NCI-H446 (cell line): ENCODE results near the gene CEMIP.
"Not testable (repeated sequence)": the region's sequence is repeated elsewhere in the genome, so short reads cannot be mapped to it uniquely, and the experiment has no call there.

Experiments
- DNase-seq, 2 experiments: peaks; one replicate each; lab custom pipeline; 2025; lab: John Stamatoyannopoulos, UW

CEMIP gene

DNA sequence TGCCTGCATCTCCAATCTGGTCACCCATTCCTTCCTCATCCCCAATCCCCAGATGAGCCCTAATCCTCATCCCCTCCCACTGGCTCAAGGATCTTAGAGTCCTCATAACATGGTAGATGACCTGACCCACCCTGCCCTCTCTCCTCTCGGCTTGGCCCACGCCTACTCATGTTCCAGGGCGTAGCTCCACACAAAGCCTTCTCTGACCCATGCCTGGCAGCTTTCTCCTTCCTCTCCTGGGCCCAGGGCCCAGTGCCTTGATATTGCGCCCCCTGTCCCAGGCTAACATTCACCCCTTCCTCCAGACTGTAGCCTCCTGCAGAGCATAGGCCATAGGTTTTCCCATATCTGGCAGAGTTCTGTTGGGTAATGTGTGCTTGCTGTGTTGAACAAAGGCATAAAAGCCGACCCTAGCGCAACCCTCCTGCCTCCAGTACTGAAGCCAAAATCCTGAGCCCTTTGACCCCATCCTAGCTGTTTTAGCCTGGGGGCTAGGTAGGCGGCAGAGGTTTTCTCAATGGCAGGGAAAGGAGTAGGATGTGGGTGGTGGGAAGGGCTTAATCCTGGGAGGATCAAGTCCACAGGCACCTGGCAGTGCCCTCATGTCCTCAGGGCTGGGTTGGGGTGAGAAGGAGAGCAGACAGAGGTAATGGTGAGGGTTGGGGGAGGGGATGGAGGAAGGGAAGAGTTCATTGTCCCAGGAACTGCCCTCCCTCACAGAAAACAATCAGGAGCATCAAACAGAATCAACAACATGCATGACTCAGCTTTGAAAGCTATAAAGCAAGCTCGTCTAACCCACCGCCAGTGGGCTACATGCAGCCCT is 175.0 kb downstream of the CEMIP start:
- DNase-seq, result no peak

DNA sequence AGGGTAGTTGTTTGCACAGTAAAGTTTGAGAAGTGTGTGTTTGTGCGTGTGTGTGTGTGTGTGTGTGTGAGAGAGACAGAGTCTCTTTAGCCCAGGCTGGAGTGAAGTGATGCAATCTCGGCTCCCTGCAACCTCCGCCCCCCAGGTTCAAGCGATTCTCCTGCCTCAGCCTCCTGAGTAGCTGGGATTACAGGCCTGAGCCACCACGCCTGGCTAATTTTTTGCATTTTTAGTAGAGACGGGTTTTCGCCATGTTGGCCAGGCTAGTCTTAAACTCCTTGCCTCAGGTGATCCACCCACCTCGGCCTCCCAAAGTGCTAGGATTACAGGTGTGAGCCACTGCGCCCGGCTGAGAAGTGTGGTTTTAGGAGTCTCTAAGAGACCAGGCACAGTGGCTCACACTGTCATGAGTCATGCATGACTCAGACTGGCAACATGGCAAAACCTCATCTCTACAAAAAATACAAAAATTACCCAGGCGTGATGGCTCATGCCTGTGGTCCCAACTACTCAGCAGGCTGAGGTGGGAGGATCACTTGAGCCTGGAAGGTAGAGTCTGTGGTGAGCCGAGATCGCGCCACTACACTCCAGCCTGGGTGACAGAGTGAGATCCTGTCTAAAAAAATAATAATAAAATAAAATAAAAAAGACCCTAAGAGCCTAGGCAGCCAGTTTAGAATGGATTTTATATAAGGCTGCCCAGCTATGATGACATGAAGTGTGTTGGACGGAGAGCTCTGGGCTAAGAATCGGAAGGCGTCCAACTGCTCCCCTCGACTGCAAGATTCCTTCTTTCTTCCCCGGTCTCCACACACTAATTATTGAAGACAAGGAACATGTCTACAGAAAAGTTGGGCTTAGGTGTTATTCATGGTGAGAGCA is 176.6 kb downstream of the CEMIP start:
- DNase-seq, result peak; percentile 12 to 56

DNA sequence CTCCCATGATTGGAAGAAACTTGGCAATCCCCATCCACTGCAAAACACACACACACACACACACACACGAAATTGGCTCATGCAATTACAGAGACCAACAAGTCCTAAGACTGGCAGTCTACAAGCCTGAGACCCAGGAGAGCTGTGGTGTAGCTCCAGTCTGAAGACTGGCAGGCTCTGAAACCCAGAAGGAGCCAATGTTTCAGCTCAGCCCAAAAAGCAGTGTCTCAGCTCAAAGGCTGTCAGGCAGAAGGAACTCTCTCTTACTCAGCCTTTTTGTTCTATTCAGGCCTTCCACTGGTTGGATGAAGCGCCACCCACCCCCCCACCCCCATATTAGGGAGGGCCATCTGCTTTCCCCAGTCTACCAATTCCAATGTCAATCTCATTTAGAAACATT is 178.4 kb downstream of the CEMIP start:
- DNase-seq, result peak in 1 of 2 experiments; percentile 53

DNA sequence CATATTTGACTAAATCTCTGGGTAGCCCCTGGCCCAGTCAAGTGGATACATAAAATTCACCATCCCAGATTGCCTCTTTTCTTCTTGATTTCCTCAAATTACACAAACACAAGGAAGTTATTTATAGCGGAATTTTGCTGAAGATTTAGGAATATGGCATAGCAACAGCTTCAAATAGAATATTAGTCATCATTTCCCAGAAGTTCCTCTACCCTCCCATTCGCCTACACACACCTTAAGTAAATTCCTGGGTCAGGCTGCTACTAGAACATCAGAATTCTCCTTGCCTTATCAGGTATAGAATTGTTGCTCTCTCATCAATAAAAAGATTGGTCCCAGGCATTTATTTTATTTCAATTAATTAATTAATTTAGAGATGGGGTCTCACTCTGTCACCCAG is 178.8 kb downstream of the CEMIP start:
- DNase-seq, result no peak

DNA sequence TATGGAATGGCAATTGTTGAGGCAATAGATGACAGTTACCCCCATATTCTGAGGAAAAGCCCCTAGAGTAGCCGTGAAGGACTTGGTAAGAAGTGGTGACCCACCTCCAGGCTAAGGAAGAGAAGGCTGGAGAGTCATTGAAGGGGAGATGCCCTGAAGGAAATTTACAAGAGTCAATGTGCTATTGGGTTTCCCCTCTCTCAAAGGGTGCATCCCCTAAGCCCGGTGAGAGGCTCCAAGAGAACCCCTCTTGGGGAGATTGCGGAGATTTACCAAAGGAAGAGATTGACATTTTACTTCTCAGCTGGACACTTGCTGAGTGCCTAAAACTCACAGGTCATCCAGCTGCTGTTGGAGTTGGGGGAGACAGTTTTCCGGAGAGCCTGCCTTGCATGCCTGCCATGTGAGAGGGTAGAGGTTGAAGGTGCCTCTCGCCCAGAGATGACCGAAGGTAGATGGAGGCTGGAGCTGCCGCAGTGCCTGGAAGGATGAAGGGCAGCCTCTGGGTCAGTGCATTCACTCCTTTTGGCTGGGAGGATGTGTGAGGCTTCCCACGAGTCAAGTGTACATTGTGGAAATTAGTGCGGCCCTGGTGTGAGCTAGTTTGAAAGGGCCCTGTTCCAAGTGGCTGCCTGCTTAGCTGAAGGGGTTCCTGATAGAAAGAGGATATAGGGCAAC is 179.8 kb downstream of the CEMIP start:
- DNase-seq, result no peak

DNA sequence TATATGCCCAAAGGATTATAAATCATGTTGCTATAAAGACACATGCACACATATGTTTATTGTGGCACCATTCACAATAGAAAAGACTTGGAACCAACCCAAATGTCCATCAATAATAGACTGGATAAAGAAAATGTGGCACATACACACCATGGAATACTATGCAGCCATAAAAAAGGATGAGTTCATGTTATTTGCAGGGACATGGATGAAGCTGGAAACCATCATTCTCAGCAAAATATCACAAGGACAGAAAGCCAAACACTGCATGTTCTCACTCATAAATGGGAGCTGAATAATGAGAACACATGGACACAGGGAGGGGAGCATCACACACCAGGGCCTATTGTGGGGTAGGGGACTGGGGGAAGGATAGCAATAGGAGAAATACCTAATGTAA is 186.3 kb downstream of the CEMIP start:
- DNase-seq, result not testable (repeated sequence)

DNA sequence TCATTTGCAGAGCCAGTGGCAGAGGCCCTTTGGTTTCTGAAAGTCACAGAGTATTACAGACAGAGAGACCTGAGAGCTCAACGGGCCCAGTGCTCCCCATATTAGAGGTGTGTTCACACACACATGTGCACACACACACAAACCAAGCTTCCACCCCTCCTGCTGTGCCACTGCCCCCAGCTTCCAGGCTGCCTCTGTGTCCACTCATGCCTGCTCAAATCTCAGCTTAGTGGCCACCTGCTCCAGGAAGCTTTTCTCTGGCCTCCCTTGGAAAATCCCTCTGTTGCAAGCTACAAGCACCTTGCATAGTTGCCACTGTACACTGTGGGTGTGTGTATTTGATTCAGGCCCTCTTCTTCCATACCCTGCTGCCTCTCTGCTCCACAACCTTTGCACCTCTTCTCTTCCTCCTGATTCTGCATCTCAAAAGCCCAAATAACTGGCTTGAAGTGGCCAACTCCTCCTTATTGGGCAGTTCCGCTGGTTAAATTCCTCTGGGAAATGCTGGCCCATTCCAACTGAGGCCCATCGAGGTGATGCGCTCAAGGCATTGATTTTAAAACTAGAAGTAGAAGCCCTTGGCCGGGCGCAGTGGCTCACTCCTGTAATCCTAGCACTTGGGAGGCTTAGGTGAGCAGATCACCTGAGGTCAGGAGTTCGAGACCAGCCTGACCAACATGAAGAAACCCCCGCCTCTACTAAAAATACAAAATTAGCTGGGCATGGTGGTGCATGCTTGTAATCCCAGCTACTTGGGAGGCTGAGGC is 187.4 kb downstream of the CEMIP start:
- DNase-seq, result no peak

DNA sequence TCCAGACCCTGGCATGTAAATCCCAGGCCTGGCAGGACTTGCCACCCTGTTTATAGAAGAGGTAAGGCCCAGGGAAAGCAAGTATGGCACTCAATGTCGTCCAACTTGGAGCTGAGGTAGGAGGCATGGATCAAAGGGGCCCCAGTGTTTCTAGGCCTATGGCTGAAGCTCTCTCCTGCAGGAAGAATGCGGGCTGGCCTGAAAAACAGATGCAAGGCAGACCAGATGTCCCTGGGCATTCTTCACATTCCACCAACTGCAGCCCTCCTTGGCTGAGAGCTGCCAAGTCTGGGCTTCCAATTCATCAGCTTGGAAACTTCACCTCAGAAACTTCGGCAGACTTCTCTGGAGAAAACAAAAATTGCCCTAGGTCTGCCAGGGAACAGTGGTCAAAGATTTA is 188.3 kb downstream of the CEMIP start:
- DNase-seq, result peak; percentile 4 to 66

DNA sequence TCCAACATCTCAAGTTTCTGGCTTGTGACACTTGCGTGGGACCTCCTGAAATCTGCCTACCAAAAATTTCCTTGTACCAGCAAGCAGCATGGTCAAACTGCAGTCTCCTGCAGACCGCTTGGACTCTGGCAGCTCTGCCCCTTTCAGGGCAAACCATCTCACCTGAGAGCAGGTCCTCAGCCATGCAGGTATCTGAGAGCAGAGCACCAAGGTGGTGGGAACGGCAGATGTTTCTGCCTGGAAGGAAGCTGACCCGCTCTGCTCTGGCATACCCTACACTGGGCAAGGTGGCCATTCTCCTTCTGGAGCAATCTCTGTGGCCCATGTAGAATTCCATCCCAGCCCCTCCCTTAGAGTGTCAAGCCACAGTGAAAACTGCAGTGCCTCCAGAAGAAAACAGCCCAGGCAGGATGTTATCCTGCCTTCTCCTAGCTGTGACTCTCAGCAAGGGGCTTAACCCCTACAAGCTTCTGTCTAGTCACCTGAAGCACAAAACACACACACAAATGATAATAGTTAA is 188.9 kb downstream of the CEMIP start:
- no peak for DNase-seq

DNA sequence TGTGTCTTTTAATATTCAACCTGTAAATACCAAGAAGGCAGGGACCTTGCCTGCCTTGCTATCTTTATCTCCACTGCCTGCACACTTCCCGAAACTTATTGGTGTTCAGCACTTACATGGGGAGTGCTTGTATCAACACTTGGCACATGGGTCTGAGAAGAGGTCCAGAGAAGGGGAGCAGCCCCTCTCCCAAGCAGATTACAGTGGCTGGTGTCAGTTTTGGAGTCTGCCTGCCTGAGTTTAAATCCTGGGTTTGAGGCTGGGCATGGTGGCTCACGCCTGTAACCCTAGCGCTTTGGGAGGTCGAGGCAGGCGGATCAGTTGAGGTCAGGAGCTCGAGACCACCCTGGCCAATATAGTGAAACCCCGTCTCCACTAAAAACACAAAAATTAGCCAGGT is 190.1 kb downstream of the CEMIP start:
- no peak for DNase-seq

DNA sequence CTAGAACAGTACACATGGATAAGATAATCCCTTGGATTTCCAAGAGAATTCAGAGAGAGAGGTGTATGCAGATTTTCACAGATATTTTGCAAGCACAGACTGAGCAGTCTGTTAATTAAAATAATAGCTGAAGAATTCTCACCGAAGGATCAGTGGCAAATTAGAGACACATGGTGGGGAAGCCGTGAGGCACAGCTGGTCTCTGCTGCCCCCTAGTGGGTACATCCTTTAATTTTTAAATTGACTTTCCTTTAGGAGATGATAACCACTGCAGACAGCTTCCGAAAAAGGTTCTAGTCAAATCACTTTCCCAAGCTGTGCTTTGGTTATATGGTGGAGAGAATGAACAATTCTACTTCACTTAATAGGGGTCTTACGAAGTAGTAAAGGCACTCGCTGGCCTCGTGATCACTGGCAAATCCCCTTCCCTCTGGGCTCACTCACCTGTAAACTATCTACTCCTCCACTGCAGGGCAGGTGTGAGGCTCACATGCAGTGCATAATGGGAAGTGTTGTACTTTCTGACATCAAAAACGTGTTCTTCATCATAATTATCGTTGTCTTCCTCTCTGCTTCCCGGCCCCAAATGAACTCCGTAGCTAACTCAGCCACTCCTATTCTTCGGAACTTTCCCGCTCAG is 191.0 kb downstream of the CEMIP start:
- DNase-seq, result peak; percentile 48 to 77

DNA sequence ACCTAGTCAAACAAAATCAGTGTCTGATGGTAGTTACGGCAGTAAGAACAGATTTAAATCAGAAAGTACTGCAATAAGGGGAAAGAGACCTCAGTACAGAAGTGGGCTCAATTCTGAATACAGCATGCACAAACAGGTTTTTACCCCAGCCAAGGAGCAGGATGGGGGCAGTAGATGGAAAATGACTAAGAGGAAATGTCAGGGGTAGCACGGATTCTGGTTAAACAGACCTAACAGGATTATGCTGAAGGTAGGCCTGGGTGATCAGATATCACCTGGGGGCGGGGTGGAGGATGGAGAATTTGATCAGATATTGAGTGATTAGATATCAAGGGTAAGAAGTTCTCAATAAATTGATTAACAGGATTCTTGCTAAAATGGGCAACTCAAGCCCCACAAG is 191.5 kb downstream of the CEMIP start:
- DNase-seq, result no peak

DNA sequence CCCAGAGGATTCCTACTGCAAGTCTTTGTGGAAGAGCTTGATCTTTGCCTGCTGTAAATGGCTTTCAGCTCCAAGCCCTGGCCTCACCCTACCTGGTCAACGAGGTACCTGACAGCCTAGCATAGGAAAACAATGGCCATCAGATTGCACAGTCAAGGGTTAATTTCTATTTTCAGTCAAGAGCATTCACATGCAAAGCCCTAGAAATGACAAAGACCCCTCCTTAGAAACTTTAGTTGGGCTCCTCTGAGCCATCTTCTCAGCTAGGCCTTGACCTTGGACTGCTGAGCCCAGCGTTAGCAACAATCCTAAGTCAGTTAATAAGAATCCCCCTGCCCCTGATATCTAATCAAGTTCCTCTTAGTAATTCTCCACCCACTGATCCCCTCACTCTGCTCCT is 192.0 kb downstream of the CEMIP start:
- DNase-seq, result no peak

DNA sequence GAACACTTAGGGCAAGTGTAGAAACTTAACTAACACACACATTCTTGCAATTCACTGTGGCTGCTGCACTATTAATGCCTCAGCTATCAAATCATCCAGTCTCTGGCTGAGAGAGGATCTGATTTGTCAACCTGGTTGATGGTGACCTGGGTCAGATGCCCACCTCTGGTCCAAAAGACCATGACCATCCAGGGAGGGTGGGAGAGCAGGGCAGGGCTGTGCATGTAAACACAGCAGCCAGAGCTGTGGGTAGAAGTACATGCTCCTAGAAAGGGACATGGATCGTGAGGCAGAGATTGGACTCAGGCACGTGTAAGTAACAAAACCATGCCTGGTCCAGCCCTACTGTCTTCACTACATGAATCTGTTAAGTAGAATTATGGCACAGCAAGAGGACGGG is 193.1 kb downstream of the CEMIP start:
- DNase-seq, result no peak

DNA sequence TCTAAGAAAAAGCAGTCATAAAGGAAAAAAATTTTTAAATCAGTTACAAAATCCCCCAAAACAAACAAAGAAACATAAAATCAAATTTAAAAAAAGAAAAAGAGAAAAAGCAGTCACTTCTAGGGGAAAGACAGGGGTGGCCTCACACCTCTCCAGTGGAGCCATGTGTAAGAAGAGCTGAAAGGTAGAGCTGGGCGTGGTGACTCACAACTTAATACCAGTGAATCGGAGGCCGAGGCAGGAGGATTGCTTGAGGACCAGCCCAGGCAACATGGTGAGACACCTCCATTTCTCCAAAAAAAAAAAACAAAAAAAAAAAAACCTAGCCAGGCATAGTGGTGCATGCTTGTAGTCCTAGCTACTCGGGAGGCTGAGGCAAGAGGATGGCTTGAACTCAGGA is 195.7 kb downstream of the CEMIP start:
- no peak for DNase-seq

DNA sequence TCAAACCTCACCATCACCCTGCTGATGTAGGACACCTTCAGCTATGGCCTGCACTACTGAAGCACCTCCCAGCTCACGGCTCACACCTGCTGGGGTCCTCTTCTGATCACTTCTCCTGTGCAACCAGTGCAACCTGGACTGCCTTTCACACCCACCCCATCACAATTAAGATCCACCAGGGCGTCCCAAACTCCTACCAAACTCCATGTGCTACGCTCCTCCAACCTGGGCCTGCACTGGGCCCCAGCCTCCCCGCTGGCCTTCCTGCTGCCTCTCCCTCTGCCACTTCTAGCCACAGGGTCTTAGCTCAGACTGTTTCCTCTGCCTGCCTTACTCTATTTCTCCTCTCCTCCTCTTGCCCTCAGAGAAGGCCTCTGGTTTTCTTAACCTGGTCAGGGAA is 197.7 kb downstream of the CEMIP start:
- DNase-seq, result no peak

DNA sequence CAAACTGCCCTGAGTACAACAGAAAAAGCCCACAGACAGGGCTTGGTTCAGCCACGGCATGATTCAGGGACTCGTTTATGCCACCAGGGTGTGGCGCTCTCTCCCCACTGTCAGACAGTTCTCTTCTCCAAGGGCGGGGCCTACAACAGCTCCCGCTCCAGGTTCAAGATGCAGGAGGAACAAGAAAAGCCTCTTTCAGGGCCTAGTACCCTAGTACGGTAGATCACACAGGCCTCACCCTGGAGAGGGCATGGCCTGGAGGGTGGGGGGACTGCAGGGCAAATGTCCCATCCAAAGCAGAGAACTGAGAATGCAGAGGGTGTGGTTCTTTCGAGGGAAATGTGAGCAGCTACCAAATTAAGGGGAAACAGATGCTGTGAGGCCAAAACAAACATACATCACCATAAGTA is 198.5 kb downstream of the CEMIP start:
- DNase-seq, result peak in 1 of 2 experiments; percentile 51

DNA sequence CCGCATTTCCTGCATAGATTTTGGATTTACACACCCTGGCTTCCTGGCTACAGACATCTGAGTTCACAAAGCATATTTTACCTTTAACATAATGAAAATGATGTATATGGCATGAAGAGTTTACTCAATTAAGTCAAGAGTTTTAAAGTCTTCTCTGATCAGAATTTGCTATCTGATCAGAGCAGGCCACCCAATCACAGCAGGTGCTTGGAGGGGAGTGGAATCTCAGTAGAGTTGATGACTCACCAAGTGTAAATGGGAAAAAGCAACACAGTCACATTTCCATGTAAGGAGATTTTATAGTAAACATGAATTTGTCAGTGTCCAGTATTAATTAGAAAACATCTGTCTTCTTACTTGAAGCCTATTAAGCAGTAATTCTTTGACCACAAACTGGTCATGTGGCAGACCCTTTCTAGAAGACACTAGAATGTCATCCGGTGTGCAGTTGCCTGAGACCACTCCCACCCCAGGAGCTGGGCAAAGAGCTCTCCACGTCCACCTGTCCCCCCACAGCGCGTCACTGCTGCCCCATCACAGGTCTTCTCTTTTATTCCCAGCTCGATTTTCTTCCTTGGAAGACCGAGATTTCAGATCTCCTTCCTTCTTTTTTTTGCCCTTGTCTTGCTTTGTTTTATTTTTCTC is 199.6 kb downstream of the CEMIP start:
- DNase-seq, result no peak

DNA sequence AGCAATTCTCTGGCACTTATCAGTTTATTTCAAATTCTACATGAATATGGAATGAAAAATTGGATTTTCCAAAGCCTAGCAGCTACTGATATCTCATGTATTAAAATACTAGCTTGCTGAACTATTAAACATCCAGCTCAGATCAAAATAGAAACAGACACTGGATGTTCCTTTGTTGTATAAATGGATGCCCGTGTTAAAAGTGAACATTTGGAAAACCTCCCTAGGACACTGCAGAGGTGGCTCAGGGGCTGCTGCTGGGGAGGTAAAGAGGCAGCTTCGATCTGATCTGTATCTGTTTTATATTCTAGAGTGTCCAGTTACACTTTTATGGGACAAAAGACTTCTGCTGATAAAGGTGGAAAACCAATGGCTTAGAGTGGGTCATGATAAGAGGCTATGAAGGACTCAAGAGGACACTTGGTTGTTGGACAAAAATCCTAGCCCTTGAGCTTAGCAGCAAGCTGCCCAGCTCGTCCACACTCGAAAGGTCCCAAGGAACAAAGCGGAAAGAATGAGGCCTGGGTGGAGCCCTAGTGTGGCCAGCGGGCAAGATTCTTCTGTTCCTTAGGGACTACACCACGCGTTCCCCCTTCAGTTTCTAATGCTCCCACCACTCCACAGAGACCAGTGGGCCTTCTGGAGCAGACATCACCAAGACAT is 200.5 kb downstream of the CEMIP start:
- no peak for DNase-seq

DNA sequence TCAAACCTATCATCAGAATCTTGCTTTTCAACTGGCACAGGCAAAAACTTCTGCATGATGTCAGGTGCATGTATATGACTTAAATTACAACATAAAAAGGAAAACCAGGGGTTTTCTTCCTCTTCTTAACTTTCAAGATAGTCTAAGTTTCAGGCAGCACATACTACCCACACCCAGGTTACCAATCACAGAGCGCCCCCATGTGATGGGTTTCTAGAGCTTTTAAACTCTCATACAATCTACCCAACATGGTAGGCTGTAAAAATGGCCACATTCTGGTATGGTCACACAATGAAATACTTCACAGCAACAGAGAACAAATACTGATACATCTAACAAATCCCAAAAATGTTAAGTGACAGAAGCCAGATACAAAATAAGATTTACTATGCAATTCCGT is 203.0 kb downstream of the CEMIP start:
- DNase-seq, result no peak
